Hematopoietic multipotent progenitor cell treated with erythropoietin and hydrocortisone succinate and interleukin-3 and kit ligand, for 8 days (in vitro differentiated cells): ENCODE measurements around the gene UVRAG.

Experiments used
- DNase-seq: peaks from one replicate; pipeline ENCODE4 v3.0.0-alpha.2; 2015

Gene UVRAG

DNA sequence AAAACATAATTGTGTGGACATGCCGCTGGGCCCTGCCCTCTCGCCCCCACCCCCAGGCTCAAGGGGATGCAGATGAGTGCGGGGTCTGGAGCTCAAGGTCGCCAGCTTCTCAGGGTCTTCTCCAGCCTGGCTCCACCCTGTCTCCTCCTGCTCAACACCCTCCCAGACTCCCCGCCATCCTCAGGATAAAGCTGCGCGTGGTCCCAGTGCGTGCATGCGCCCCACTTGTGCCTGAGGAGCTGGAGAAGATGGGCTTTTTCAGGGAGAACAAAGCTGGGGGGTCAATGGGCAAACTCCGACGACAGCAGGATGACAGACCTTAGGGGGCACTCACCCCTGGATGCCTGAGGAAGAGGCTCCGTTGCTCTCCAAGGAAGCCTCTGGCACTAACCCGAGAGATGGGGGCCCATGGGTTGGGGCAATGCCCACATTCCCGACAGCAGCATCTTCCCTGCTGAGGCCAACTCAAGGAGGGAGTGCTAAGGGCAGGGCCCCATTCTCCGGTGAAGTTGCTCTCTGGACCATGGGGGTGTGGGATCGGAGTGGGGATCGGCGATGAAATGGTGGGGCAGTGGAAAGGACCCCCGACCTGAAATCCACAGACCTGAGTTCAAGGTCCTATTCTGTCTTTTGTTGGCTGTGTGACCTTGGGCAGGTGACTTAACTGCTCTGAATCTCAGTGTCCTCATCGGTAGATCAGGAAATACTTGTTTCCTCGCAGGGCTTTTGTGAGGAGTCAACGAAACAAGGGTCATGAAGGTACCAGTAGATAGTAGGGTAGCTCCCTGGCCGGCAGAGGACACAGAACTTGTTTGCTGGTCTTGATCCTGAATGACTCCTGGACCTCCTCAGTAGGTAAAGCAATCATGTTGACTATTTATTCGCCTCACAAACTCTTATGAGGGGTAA is 343.6 kb downstream of the UVRAG start:
- DNase-seq: no peak

GRCh38 chr11:76159303-76159937 is 344.4 kb downstream of the UVRAG start:
- DNase-seq: no peak

DNA sequence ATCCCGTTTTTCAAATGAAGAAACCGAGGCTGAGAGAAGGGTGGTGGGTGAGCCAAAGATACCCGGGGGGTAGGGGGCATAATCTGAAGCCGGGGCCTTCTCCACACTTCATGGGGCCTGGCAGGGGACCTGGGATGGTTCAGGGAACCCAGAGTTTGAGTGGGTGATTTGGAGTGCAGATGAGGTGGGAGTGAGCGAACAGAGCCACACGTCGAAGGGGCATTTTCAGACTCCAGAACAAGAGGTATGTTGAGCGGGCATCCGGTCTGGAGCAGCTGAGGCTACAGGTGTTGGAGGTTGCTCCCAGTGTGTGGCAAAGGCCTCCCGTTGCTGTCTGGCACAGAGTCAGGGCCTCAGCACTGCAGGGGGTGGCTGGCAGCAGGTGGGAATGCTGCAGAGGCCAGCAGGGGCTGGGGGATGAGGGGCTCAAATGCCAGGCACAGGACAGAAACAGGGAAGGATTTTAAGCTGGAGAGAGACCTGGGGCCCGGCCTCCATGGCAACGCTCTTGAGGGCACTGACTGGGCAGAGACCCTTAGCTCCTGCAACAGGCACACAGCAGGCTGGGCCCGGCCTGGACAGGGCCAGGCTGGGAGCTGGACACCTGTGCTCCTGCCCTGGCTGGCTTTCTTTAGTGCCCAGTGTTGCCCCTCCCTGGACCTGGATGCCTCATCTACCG is 345.1 kb downstream of the UVRAG start:
- no peak for DNase-seq

DNA sequence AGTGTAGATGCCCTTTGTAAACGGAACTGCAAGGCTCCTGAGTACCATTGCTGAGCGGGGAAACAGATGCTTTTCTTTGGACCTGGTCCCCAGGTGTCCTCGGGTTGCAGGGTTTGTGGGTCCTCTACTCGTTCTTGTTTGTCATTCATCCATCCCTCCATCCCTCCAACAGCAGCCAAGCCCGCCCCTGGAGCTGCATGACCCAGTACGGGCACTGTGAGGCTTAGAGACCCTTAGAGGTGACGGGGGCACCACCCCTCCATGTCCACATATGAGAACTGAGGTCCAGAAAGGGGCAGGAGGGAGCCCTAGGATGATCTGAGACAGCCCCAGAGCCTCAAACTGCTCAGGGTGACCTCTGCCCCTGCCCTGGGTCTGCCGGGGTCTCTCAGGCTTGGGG is 345.8 kb downstream of the UVRAG start:
- DNase-seq: no peak

- no peak for DNase-seq
These were observed 346.4 kb downstream of the UVRAG start for GRCh38 chr11:76161261-76161961.

GRCh38 chr11:76162336-76163288 is 347.6 kb downstream of the UVRAG start:
- no peak for DNase-seq

DNA sequence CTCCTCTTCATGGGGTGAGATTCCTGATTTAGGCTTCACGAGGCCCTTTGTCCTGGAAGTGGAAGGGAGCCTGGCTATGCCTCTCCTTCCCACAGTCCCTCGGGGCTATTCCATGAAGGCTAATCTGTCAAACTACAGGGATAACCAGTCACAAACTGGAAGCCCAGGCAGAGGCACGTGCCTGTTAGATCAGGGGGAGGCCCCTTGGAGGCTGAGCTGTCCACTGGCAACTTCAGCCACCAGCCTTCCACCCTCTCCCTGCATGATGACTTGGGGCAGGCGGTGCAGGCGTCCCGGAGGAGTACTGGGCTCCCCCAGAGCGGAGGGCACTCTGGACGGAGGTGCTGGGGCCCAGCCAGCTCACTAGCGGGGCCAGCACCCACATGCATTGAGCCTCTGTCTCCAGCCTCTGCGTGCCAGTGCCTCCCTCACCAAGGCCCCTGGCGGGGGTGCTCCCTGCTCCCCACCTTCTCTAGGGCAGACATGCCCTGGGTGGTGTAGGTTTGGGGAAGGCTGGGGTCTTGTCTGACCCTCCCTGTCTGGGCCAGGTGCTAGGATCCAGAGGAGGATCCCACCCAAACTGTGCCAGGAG is 348.4 kb downstream of the UVRAG start:
- no peak for DNase-seq

DNA sequence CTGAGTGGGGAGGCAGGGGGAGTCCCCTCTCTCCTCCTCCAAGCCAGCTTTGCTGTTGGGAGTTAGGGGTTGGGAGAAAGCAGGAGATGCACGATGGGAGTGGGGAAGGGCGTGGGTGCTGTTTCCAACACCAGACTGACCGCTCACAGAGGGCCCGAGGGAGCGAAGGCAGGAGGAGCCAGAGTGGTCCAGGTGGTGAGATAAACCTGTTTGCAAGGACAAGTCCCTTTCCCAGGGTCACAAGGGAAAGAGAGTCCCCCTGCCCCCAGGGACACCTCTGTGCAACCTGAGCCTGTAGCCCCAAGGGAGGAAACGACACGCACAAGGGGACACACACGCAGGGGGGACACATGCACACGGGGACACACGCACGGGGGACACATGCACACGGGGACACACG is 349.1 kb downstream of the UVRAG start:
- DNase-seq: no peak

DNA sequence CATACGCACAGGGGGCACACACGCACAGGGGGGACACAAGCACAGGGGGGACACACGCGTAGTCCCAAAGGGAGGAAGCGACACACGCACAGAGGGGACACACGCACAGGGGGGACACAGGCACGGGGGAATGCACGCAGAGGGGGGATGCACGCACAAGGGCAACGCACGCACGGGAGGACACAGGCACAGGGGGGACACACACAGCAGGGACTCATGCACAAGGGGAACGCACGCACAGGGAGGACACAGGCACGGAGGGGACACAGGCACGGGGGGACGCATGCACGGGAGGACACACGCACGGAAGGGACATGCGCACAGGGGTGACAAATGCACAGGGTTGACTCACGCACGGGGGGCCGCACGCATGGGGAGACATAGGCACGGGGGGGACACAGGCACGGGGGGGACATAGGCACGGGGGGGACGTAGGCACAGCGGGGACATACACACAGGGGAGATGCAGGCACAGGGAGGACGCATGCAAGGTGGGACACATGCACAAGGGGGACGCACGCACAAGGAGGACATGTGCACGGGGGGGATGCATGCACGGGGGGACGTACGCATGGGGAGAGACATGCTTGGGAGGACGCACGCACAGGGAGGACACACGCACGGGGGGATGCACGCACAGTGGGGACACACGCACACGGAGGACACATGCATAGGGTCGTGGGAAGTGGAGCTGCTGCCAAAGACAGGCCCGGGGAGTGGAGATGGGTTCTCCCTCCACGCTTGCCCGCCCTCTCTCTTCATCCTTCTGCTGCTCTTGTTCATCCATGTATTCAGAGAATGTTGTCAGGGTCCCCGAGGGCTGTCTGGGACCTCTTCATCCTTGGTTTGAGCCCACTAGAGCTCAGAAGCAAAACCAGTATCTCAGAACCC is 350.1 kb downstream of the UVRAG start:
- no peak for DNase-seq

GRCh38 chr11:76166314-76166713 is 351.3 kb downstream of the UVRAG start:
- DNase-seq: no peak

DNA sequence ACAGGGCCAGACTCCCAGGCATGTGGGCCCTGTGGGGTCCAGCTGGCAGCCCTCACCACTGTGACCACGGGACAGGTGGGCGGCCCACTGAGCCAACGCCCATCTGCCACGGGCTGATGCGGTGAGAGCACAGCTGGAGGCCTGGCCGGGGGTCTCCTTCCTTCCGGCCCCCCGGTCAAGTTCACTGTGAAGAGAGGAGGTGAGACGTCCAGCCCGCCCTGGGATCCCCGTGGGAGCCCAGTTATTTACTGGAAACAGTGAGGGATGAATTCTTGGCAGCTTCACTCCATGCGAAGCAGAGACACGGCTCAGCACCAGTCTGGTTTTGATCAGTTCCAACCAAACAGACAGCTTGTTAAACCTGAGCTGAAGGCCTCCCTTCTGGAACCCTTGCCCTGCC is 352.6 kb downstream of the UVRAG start:
- no peak for DNase-seq

DNA sequence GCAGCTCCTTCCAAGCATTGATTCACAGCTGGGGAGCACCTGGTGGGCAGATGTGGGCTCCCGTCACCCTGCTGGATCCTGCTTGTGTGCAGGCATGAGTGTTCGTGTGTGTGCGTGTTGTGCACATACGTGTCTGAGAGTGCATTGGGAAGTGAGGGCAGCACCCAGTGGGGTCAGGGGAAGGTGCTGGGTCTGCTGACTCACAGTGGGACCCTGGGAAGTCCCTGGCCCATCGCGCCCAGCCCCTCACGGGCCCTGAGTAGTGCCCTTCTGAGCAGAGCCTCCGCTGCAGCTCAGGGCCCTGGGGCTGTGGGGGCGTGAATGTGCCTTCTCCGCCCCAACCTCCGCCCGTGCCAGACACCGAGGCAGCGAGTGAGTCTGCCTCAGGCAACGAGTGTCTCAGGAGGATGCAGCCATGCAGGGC is 354.5 kb downstream of the UVRAG start:
- no peak for DNase-seq

DNA sequence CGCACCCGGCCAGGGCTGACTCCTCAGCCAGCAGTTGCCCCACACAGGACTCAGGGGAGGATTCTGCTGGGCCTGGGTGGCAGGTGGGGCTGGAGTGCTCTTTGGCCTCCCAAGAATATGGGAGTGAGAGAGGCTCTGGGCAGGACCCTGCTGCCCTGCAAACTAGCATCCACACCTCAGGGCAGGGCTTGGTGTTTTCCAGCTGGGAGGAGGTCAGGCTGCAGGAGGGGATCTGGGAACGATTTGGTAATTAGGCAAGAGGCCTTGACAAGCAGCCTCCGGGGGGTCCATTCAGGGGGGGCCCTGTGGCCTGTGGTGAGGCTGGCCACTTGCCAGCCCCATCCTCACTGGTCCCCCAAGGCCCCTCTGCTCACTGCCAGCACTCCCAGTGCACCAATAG is 355.5 kb downstream of the UVRAG start:
- DNase-seq: no peak

- DNase-seq: no peak
These were observed 357.6 kb downstream of the UVRAG start for GRCh38 chr11:76172583-76172982.

- DNase-seq: no peak
These were observed 358.7 kb downstream of the UVRAG start for GRCh38 chr11:76173663-76174062.

- no peak for DNase-seq
These were observed 359.3 kb downstream of the UVRAG start for GRCh38 chr11:76174330-76174729.

DNA sequence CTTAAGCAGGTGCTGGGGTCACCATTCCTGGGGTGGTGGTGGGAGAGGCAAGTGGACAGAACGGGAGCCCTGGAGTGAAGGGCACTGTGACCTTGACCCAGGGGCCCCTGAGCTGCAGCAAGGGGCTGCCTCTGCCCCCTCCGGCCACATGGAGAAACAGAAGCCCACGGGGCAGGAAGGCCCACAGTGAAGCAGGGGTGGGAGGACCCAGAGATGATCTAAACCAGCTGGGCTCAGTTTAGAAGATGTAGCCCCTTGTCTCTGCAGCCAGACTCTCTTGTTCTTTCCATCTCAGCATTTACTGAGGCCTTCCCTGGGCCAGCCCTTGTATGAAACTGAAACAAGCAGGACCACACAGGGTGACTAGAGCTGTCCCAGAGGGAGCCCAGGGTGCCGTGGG is 360.8 kb downstream of the UVRAG start:
- DNase-seq: no peak

GRCh38 chr11:76176463-76176862 is 361.5 kb downstream of the UVRAG start:
- DNase-seq: no peak

- DNase-seq: no peak
These were observed 362.3 kb downstream of the UVRAG start for GRCh38 chr11:76177250-76177686.

GRCh38 chr11:76179147-76179546 is 364.1 kb downstream of the UVRAG start:
- no peak for DNase-seq
